A673 (cell line): ENCODE results near the gene EFR3B. TPM values are rescaled to one million over a fixed set of nuclear protein-coding genes. Genes with fewer than 3 reads are reported as not detected.

Experiments used
- BruUV-seq: library from RNA; stranded (reverse); fragments of 400-500 nt; replicated peaks from 2 replicates; lab custom pipeline; 2021; lab: Mats Ljungman, UMichigan
- CTCF ChIA-PET: fragments of 300-600 bp; sonication (Branson Sonifier 250); formaldehyde crosslinking; loops from one replicate; lab custom pipeline; 2022; ENCODE audit warnings: antibody characterized with exemption; lab: Charles Lee
- POLR2A ChIA-PET: fragments of 300-600 bp; sonication (Branson Sonifier 250); formaldehyde crosslinking; loops from one replicate; lab custom pipeline; 2022; ENCODE audit warnings: antibody characterized with exemption; ENCODE audit not compliant: low non-redundant PET; lab: Charles Lee
- DNase-seq: peaks from one replicate; pipeline ENCODE4 v3.0.0-alpha.2; 2015; ENCODE audit warnings: low spot score
- H3K27ac ChIP-seq: fragments of 200-600 bp; sonication (generic); 2 replicates; pipeline ENCODE4 v1.5.1; 2016; ENCODE audit warnings: mixed run types, low read depth, mild to moderate bottlenecking, mixed read lengths, antibody characterized with exemption, low read length; ENCODE audit not compliant: poor library complexity, severe bottlenecking
- H3K27me3 ChIP-seq: fragments of 200-600 bp; sonication (generic); replicated peaks from 2 replicates; pipeline ENCODE4 v1.6.1; 2017; ENCODE audit warnings: mixed run types, low read depth, mild to moderate bottlenecking, mixed read lengths, antibody characterized with exemption, low read length; ENCODE audit not compliant: insufficient read depth, poor library complexity
- H3K36me3 ChIP-seq: fragments of 200-600 bp; sonication (generic); 2 replicates; pipeline ENCODE4 v1.6.1; 2016; ENCODE audit warnings: mixed run types, mild to moderate bottlenecking, mixed read lengths, antibody characterized with exemption, low read length; ENCODE audit not compliant: insufficient read depth, poor library complexity, severe bottlenecking
- H3K4me1 ChIP-seq: fragments of 200-600 bp; sonication (generic); 2 replicates; pipeline ENCODE4 v1.6.1; 2017; ENCODE audit warnings: mixed run types, mild to moderate bottlenecking, mixed read lengths, antibody characterized with exemption, low read length; ENCODE audit not compliant: insufficient read depth, poor library complexity, severe bottlenecking
- H3K4me3 ChIP-seq: fragments of 200-600 bp; sonication (generic); 2 replicates; pipeline ENCODE4 v1.5.1; 2016; ENCODE audit warnings: low read depth, mixed run types, mild to moderate bottlenecking, mixed read lengths, low read length; ENCODE audit not compliant: poor library complexity, severe bottlenecking
- H3K9me3 ChIP-seq: fragments of 200-600 bp; sonication (generic); 2 replicates; pipeline ENCODE4 v1.6.1; 2016; ENCODE audit warnings: mixed run types, low read depth, mild to moderate bottlenecking, mixed read lengths, antibody characterized with exemption, low read length; ENCODE audit not compliant: poor library complexity, severe bottlenecking
- EZH2 ChIP-seq: fragments of 200-600 bp; sonication (generic); IDR thresholded peaks from 2 replicates; pipeline ENCODE4 v1.6.1; 2017; ENCODE audit warnings: borderline replicate concordance, low read depth, mild to moderate bottlenecking, mixed read lengths, antibody characterized with exemption, low read length; ENCODE audit not compliant: poor library complexity, severe bottlenecking
- intact Hi-C: fragments of 100-400 bp; cut with micrococcal nuclease; formaldehyde crosslinking; loops from one replicate; pipeline ENCODE4 v1.10.0; 2022; ENCODE audit not compliant: unreplicated experiment
- total RNA-seq: library from RNA; stranded (reverse); gene quantifications from 2 replicates; pipeline ENCODE4 v1.2.3, GENCODE V29; 2021
- TF ChIP-seq, protein P1 (sequence below): fragments of 300-800, 200-600 bp; sonication (generic); conservative IDR thresholded peaks from 2 replicates; pipeline ENCODE4 v1.5.1; 2017; ENCODE audit warnings: low read depth, mild to moderate bottlenecking, antibody characterized with exemption, low read length, moderate library complexity, mixed read lengths

EFR3B gene
- total RNA-seq, 1 experiment from 2014 or later = 1.0 TPM

- H3K27me3 ChIP-seq = peaks cover 82% of the 10 kb centered on the region
- ChIA-PET CTCF (no interaction called here), POLR2A (no interaction called here)
- H3K4me3 ChIP-seq = no peak overlapping the region
- no TSS peak for BruUV-seq
- intact Hi-C loops = no loop called here
- TF ChIP-seq EZH2 = no peak
- TF ChIP-seq, protein P1, sequence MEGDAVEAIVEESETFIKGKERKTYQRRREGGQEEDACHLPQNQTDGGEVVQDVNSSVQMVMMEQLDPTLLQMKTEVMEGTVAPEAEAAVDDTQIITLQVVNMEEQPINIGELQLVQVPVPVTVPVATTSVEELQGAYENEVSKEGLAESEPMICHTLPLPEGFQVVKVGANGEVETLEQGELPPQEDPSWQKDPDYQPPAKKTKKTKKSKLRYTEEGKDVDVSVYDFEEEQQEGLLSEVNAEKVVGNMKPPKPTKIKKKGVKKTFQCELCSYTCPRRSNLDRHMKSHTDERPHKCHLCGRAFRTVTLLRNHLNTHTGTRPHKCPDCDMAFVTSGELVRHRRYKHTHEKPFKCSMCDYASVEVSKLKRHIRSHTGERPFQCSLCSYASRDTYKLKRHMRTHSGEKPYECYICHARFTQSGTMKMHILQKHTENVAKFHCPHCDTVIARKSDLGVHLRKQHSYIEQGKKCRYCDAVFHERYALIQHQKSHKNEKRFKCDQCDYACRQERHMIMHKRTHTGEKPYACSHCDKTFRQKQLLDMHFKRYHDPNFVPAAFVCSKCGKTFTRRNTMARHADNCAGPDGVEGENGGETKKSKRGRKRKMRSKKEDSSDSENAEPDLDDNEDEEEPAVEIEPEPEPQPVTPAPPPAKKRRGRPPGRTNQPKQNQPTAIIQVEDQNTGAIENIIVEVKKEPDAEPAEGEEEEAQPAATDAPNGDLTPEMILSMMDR = no peak
- no peak overlapping the region for H3K27ac ChIP-seq
- no peaks in the 10 kb centered on the region for H3K9me3 ChIP-seq
- H3K36me3 ChIP-seq = no peaks in the 10 kb centered on the region
- no peak for DNase-seq
- H3K4me1 ChIP-seq = peaks cover 20% of the 10 kb centered on the region
Observed at GRCh38 chr2:25078170-25079049, 36.5 kb downstream of the EFR3B start.

- H3K4me3 ChIP-seq = no peak overlapping the region
- DNase-seq = no peak
- H3K36me3 ChIP-seq = no peaks in the 10 kb centered on the region
- ChIA-PET POLR2A (no interaction called here), CTCF (no interaction called here)
- no peak overlapping the region for H3K27ac ChIP-seq
- H3K27me3 ChIP-seq = peaks cover 82% of the 10 kb centered on the region
- H3K9me3 ChIP-seq = no peaks in the 10 kb centered on the region
- TF ChIP-seq EZH2 = no peak
- TF ChIP-seq, protein P1 = no peak
- BruUV-seq = no TSS peak
- intact Hi-C loops = no loop called here
- H3K4me1 ChIP-seq = peaks cover 20% of the 10 kb centered on the region
Observed at GRCh38 chr2:25079050-25079635, 37.3 kb downstream of the EFR3B start.

DNA sequence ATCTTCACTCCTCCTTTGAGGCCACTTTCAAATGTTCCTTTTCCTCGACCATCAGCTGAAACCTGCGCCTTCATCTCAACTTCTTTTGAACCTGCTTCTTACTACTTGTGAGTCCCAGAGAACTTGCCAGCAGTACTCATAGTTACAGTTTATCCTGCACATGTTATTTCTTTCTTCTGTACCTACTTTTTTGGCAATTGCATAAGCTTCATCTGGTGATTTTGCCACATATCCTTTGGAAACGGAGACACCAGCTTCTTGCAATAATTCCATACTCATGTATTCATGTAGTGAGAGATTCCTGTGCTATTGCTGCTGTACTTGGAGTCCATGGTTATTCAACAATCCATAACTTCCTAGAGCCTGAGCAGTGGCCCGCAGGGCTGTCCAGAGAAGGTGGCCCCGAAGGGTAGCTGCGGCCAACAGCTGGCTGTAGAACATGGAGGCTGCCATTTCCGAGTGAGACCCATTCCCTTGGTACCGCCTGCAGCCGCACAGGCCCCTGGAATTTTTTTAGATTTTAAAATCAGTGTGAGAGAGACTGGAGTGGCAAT, 39.4 kb downstream of the EFR3B start:
- DNase-seq = no peak
- Histone ChIP-seq H3K27ac (no peak overlapping the region), H3K9me3 (no peaks in the 10 kb centered on the region), H3K36me3 (no peaks in the 10 kb centered on the region), H3K4me3 (no peak overlapping the region), H3K27me3 (peaks cover 83% of the 10 kb centered on the region), H3K4me1 (peaks cover 11% of the 10 kb centered on the region)
- POLR2A ChIA-PET = no interaction called here
- CTCF ChIA-PET = no interaction called here
- intact Hi-C loops = no loop called here
- no peak for TF ChIP-seq EZH2
- TF ChIP-seq, protein P1 = no peak
- no TSS peak for BruUV-seq
